Measurements from ENCODE around the gene PDE6B.

DNA sequence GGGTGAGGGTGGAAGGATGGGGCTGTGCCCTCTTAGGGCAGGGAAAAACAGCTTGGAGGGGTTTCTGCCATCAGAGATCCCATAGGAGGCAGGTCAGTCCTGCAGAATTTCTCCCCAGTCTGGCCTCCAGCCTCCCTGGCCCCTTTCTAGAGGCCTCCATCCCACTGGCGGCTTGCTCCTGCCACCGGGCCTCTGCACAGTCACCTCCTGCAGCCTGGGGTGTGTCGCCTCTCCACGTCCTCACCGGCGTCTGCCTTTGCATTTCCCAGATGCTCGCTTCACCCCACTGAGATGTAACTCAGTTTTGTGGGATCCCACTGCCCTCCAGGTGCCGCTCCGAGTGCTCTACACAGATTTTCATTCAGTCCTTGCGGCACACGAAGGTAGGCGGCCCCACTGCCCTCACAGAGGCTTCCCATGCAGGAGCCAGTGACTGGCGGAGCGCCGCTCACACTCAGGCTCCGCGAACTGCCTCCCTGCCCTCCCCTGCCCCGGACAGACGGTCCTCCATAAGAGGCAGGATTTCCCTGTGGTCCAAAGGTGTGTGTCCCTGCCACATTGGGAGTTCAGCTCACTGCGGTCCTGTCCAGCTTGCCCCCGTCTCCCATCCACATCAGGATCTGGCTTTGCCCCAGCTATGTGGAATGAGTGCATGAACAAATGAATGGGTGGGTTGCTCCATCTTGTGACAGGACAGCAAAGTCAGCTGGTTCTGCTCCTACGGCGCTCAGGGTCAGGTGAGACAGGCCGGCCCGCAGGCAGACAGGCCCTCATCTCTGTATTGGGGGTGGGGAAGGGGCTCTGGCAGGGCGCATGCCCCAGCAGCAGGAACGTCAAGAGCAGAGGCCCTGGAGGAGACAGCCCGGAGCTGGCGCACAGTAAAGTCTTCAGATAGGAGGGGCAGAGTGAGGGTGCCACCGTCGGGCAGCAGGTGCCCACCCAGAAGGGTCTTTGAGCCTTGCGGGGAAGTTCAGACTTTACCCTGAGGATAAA lies 46.6 kb upstream of the PDE6B start:
- TF ChIP-seq CEBPB (IDR thresholded peaks at IDR 0.05) (no peak), CHD2 (IDR thresholded peaks at IDR 0.05; ENCODE audit: low read length, partially characterized antibody) (no peak), TP53 (CRISPR knock-in tag; IDR thresholded peaks at IDR 0.05) (no peak), EP300 (IDR thresholded peaks at IDR 0.05) (no peak)
- TF ChIP-seq, protein P1, sequence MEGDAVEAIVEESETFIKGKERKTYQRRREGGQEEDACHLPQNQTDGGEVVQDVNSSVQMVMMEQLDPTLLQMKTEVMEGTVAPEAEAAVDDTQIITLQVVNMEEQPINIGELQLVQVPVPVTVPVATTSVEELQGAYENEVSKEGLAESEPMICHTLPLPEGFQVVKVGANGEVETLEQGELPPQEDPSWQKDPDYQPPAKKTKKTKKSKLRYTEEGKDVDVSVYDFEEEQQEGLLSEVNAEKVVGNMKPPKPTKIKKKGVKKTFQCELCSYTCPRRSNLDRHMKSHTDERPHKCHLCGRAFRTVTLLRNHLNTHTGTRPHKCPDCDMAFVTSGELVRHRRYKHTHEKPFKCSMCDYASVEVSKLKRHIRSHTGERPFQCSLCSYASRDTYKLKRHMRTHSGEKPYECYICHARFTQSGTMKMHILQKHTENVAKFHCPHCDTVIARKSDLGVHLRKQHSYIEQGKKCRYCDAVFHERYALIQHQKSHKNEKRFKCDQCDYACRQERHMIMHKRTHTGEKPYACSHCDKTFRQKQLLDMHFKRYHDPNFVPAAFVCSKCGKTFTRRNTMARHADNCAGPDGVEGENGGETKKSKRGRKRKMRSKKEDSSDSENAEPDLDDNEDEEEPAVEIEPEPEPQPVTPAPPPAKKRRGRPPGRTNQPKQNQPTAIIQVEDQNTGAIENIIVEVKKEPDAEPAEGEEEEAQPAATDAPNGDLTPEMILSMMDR (IDR thresholded peaks at IDR 0.05) = no peak
